GM18526 (cell line): ENCODE results near the gene AGPAT3.

Experiments used
- POLR2A ChIP-seq: IDR thresholded peaks from 3 replicates; pipeline ENCODE4 v1.6.1; 2011; ENCODE audit not compliant: insufficient read length; ENCODE audit errors: extremely low read depth

The AGPAT3 gene

DNA sequence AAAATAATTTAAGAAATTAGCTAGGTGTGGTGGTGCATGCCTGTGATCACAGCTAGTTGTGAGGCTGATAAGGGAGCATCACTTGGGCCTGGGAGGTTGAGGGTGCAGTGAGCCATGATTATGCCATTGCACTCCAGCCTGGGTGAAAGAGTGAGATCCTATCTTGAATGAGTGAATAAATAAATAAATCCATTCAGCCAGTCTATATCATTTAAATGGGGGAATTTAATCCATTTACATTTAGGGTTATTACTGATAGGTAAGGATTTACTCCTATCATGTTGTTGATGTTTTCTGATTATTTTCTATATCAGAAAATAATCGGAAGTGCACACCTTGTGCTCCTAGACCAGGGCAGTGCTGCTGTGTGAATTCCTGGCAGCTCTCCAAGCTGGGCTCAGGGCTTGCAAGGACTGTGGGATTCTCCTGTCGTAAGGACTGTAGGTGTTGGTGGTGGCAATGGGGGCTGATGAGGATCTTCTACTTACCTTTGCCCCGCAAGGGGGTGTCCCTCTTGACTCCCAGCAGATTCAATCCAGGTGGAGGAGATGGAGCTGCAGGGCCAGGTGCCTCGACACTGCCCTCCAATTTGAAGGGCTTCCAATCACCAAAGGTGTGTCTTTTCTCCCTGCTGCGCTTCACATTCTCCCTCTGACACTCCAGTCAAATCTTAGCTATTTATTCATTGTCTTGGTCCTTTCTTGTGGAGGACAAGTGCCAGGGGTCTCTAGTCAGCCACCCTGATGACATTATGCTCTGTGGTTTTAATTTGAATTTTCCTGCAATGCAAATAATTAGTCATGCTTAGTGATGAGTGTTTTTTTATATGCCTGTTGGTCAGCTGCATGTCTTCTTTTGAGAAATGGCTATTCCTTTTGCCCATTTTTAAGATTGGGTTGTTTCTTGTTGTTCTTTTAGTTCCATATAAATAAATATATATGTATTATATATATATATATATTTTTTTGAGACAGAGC lies 133.0 kb downstream of the AGPAT3 start:
- no peak for TF ChIP-seq POLR2A

DNA sequence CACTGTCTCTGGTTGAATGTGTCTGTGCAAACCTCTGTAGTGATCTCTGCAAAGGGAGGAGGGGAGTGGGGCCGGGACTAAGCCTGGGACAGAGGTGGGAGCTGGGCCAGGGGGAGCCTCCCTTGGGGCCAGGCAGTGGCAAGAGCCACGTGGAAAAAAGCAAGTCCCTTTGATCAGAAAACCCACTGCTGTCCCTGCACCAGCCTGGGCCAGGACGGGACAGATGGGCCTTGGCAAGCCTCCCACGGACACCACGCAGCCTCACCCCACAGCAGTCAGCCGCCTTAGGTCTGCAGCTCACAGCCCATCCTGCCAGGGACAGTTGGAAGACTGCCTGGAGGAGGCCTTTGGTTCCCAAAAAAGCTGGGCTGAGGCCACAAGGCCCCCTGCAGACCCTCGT lies 135.3 kb downstream of the AGPAT3 start:
- TF ChIP-seq POLR2A = no peak

DNA sequence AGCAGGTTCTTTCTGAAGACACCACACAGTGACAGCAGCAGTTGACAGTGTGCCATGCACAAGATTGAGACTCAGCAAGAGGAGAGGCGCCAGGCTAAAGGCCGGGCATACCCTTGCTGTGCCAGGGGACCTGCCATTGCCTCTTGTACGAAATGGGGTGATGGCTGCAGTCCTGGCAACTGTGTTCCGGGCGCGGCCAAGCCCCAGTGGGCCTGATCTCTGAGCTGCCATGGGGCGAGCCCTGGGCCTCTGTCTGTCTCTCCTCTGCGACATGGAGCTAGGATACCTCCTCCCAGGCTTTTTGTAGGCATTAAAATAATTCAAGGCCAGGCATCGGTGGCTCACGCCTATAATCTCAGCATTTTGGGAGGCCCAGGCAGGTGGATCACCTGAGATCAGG lies 137.5 kb downstream of the AGPAT3 start:
- no peak for TF ChIP-seq POLR2A

DNA sequence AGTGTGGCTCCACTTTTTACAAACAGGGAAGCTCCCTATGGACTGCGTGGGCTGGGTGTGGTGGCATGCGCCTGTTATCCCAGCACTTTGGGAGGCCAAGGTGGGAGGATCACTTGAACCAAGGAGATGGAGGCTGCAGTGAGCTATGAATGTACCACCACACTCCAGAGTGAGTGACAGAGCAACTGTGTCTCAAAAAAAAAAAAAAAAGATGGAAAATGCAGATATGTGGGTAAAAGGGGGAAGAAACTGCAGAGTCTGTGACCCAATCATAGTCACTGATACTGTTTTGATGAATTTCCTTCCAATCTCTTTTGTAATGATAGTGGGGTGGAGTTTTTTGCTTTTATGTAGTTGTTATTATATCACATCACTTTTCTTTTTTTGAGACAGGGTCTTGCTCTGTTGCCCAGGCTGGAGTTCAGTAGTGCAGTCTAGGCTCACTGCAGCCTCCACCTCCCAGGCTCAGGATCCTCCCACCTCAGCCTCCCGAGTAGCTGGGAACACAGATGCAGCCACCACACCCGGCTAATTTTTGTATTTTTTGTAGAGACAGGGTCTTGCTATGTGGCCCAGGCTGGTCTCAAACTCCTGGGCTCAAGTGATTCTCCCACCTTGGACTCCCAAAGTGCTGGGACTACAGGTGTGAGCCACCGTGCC lies 138.4 kb downstream of the AGPAT3 start:
- TF ChIP-seq POLR2A = no peak

DNA sequence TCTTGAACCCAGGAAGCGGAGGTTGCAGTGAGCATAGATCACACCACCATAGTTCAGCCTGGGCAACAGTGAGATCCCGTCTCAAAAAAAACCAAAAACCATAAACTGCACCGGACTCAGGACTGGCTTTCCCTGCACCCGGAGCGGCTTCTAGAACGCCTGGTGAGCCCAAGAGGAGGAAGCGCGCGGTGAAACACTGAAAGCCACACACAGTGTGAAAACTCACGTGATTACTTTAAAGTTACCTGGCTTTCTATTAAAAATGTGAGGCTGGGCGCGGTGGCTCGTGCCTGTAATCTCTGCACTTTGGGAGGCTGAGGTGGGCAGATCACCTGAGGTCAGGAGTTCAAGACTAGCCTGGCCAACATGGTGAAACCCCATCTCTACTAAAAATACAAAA lies 140.0 kb downstream of the AGPAT3 start:
- no peak for TF ChIP-seq POLR2A

DNA sequence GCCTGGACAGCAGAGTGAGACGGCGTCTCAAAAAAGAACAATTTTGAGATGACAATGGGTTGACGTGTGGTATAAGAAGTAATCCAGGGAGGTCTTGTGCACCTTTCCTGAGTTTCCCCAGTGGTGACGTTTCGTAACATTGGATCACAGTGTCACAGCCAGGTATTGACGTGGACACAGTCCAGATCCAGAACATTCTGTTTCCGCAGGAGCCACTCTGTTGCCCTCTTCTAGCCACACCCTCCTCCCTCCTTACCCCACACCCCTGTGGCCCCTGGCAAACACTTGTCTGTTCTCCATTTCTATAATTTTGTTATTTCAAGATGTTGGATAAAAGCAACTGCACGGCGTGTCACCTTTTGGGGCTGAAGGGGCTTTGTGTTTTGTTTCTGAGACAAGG lies 140.6 kb downstream of the AGPAT3 start:
- TF ChIP-seq POLR2A = no peak

DNA sequence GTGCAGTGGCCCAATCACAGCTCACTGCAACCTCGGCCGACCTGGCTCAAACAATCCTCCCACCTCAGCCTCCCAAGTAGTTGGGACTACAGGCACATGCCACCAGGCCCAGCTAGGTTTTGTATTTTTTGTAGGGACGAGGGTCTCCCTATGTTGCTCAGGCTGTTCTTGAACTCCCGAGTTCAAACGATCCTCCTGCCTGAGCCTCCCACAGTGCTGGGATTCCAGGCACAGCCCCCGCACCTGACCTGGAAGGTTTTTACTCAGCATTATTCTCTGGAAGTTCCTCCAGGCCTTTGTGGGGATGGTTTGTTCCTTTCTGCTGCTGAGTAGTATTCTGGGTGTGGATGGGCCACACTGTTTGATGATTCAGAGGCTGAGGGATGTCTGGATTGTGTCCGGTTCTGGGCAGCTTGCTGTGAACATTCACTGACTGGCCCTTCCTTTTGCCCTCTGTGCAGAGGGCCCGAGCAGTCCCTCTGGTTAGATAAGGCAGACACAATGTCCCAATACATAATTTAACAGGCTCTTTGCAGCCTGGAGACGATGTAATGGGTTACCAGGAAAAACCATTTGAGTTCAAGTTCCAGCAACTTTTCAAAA lies 141.1 kb downstream of the AGPAT3 start:
- no peak for TF ChIP-seq POLR2A

DNA sequence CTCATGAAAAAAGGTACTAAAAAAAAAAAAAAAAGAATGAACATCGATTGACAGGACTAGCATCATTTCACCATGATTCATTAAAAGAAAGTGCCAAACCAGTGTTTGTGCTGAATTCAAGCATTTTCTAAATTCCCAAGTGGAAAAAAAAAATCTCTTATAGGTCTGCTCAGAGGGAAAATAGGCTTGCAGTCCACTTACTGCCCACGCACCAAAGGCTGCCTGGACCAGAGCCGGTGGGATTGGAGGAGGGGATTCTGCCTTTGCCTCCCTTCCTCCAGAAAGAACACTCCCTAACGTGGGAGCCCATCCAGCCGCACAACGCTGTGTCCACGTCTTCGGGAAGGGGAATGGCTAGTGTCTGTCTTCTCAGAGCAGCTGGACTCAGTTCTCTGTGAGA lies 141.6 kb downstream of the AGPAT3 start:
- TF ChIP-seq POLR2A = no peak

DNA sequence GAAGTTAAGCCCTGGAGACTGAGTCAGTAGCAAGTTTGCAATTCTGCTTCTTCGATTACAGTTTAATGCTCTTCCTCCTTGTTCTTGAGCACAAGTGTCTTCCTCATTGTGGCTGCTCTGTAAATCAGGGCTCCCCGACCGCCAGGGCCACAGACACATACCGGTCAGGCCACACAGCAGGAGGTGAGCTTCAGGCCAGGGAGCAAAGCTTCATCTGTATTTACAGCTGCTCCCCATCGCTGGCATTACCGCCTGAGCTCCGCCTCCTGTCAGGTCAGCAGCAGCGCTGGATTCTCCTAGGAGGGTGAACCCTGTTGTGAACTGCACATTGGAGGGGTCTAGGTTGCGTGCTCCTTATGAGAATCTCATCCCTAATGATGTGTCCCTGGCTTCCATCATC lies 145.4 kb downstream of the AGPAT3 start:
- TF ChIP-seq POLR2A = no peak

DNA sequence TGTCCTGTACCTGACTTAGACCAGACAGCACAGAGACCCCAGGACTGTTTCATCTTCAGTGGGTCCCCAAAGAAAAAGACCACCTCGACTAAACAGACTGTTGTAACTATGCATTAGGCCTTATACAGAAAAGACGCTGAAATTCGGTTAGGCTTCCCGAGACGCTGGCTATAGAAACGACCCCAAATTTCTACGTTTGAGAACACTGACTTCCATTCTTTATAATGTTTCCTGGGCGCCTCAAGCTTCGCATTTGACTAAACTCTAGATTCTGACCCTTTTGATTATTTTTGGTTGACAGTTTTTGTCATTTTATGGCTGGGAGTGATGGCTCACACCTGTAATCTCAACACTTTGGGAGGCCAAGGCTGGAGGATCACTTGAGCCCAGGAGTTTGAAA lies 146.1 kb downstream of the AGPAT3 start:
- no peak for TF ChIP-seq POLR2A

DNA sequence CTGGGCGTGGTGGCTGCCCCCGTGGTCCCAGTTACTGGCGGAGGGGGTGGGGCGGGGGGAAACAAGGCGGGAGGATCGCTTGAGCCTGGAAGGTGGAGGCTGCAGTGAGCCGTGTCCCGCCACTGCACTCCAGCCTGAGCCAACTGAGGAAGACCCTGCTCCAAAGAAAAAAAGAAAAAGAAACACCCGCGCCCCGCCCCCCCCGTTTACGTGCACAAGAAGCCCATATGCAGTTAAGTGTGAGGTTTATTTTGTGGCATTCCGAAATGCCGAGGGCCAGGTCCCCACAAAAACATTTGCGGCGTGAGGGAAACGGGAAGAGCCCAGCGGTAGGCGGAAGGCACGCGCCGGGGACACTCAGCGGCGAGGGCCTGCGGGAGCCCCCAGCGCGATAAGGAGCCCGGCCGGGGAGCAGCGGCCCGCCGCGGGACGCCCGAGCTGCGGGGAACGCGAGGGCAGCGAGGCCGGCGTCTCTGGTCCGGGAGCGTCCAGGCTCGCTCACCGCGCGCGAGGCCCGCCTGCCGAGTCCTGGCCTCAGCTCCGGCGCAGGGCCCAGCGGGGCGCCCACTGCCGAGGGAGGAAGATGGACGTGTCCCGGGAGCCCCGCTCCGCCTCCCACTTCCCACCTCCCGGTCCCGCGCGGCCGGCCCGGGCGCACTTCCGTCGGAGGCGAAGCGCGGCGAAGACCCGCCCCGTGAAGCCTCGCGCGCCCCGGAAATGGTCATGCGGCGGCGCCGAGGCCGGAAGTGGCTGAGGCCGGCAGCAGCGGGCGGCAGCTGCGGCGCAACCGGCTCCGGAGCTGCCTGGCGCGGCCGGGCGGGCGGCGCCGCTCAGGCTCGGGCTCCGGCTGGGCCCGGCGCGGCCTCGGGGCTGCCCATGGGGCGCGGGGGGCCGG lies 146.8 kb downstream of the AGPAT3 start, which contains the start of gene TRAPPC10:
TSS of gene TRAPPC10 (plus strand) at position 731 of the 895 bp plus-strand sequence. CDS start 185 bp downstream, outside the sequence.
- TF ChIP-seq POLR2A = peak; percentile 88

DNA sequence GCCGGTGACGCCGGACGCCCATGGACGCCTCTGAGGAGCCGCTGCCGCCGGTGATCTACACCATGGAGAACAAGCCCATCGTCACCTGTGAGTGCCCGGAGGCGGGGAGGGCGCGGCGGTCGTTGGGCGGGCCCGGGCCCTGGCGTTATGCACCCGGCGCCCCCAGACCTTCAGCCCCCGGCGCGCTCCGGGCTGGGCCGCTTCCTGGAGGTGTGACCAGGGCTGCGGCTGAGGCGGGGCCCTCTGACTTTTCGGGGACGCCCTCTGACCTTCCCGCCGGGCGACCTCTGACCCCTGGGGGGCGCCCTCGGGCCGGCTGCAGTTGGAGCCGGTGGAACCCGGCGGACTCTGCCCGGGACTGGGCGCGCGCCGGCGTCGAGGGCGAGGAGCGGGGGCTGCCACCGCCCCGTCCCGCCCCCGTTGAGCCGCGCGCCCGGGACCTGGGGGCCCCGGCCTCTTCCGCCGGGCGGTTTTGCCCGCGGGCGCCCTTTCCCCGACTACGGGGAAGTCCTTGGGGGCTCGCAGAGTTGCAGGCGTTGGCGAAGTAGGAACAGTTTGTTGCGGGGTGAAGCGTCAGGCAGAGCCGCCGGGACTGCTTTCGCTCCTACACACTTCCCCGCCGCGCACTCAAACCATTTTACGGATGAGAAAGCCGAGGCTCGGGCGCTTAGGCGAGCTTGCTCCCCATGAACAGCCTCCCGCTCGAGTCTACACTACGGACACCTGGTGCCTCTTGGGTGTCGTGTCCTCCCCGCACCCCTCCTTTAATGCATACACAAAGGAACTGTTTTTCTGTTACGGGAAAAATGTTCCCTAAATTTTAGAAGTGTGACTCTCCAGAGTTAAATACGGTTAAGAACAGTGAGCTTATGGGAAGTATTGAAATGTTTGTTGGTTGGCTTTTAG lies 147.7 kb downstream of the AGPAT3 start:
- no peak for TF ChIP-seq POLR2A

DNA sequence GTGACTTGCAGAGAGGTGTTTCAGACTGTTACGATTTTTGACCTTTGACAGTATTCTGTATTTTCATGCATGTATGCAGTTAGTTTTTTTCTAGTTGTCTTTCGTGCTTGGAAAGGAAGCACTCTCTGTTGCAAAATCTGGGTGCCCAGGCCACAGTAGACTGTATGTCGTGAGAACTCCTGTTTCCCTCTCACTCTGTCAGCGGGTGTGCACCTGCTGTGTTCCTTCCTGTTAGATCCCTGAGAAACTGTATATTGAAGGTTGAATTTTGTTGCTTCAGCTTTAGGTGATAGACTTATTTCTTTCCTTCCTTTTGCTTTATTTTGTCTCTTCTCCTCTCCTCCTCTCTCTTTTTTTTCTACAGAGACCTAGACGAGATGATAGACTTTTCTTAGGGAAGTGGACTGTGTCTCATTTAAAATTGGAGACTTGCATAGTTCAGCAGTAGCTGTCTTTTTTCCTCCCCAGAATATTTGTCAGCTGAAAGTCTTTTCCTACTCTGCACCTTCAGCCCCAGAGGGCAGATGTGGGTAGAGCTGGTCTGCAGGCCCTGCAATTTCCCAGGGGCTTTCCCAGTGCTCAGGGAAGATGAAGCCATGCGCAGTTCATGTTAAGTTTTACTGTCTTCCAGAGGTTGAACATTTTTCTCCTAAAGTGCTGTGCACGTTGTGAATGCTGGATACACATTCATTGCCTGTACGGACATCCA lies 148.5 kb downstream of the AGPAT3 start:
- no peak for TF ChIP-seq POLR2A
